Measurements from ENCODE around the gene SMIM34.
"Not testable (repeated sequence)": the region's sequence is repeated elsewhere in the genome, so short reads cannot be mapped to it uniquely, and the experiment has no call there.

DNA sequence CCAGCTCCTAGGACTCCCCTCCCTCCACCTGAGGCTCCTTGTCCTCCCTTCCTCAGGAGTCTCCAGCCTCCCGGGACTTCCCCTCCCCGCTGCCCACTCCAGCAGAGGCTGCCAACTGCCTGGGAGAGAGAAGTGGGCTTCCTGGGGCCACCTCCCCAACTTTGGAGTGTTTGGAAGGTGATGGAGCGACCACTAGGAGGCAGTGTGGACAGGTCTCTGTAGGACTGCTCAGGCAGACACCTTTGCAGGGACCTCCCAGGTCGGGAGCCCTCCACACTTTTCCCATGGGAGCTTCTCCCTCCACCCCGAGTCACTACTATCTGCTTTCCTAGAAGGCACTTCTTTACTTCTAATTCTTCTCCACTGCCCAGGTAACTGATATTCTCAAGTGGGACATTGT, 19.0 kb downstream of the SMIM34 start:
- TF ChIP-seq POLR2A, POLR2AphosphoS5 (IDR thresholded peaks at IDR 0.05): not testable (repeated sequence)
- TF ChIP-seq, protein P1, sequence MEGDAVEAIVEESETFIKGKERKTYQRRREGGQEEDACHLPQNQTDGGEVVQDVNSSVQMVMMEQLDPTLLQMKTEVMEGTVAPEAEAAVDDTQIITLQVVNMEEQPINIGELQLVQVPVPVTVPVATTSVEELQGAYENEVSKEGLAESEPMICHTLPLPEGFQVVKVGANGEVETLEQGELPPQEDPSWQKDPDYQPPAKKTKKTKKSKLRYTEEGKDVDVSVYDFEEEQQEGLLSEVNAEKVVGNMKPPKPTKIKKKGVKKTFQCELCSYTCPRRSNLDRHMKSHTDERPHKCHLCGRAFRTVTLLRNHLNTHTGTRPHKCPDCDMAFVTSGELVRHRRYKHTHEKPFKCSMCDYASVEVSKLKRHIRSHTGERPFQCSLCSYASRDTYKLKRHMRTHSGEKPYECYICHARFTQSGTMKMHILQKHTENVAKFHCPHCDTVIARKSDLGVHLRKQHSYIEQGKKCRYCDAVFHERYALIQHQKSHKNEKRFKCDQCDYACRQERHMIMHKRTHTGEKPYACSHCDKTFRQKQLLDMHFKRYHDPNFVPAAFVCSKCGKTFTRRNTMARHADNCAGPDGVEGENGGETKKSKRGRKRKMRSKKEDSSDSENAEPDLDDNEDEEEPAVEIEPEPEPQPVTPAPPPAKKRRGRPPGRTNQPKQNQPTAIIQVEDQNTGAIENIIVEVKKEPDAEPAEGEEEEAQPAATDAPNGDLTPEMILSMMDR (IDR thresholded peaks at IDR 0.05) = not testable (repeated sequence)

Data from stomach (tissue), 4 donors.